ENCODE measurements around the gene PDLIM3.
A peak's percentile ranks its signal among the peaks of the same experiment; 100 is the strongest.
"Not testable (repeated sequence)": the region's sequence is repeated elsewhere in the genome, so short reads cannot be mapped to it uniquely, and the experiment has no call there.

Gene PDLIM3

GRCh38 chr4:185534866-185535611 is at the start of gene PDLIM3:
Gene PDLIM3 (minus strand): TSS chr4:185535507. CDS start chr4:185535434, 73 bp downstream.
- DNase-seq (ENCODE audit: low read depth), result no peak

- no peak for DNase-seq (ENCODE audit: low read depth)
Measured at GRCh38 chr4:185583813-185584212, 48.5 kb upstream of the PDLIM3 start.

- no peak for DNase-seq (ENCODE audit: low read depth)
Measured at GRCh38 chr4:185582651-185583400, 47.5 kb upstream of the PDLIM3 start.

DNA sequence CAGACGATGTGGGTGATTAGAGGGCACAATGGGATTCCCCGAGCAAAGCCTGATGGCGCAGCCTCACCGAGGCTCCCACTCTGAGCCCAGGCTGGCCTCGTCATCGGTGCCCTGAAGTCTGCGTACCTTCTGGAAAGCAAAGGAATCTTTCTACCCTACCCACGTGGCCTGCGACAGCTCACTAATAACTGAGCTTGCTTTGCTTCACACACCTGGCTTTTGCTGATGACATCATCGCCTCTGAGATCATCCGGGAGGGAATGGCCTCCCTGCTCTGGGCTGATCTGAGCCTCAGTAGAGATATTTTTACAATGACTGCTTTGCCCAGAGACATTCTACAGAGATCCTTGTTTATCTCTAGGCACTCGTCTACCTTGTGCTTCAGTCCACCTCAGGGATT is 45.4 kb upstream of the PDLIM3 start:
- DNase-seq (ENCODE audit: low read depth), result no peak

DNA sequence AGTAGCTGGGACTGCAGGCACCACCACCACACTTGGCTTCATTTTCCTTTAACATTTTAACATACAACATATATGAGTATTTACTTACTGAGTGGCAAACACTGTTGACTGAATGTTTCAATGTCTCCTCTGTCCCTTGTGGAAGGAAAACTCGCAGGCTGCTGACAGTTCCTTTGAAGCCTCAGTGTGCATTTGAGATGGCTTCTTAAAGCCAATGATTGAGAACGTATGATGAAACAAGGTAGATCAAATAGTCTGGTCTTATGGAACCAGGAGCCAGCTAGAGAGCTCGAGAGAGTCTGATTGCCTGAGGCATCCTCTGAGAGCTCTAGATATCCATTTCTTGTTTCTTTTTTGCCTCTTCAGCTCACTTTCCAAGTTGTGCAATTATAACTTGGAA is 43.0 kb upstream of the PDLIM3 start:
- no peak for DNase-seq (ENCODE audit: low read depth)

GRCh38 chr4:185576962-185577950 is 41.9 kb upstream of the PDLIM3 start:
- no peak for DNase-seq (ENCODE audit: low read depth)

GRCh38 chr4:185576314-185576961 is 41.1 kb upstream of the PDLIM3 start:
- DNase-seq (ENCODE audit: low read depth), result no peak

- peak; percentile 45 for DNase-seq (ENCODE audit: low read depth)
Measured at GRCh38 chr4:185573651-185574199, 38.4 kb upstream of the PDLIM3 start.

- DNase-seq (ENCODE audit: low read depth), result no peak
Measured at GRCh38 chr4:185570727-185571126, 35.4 kb upstream of the PDLIM3 start.

DNA sequence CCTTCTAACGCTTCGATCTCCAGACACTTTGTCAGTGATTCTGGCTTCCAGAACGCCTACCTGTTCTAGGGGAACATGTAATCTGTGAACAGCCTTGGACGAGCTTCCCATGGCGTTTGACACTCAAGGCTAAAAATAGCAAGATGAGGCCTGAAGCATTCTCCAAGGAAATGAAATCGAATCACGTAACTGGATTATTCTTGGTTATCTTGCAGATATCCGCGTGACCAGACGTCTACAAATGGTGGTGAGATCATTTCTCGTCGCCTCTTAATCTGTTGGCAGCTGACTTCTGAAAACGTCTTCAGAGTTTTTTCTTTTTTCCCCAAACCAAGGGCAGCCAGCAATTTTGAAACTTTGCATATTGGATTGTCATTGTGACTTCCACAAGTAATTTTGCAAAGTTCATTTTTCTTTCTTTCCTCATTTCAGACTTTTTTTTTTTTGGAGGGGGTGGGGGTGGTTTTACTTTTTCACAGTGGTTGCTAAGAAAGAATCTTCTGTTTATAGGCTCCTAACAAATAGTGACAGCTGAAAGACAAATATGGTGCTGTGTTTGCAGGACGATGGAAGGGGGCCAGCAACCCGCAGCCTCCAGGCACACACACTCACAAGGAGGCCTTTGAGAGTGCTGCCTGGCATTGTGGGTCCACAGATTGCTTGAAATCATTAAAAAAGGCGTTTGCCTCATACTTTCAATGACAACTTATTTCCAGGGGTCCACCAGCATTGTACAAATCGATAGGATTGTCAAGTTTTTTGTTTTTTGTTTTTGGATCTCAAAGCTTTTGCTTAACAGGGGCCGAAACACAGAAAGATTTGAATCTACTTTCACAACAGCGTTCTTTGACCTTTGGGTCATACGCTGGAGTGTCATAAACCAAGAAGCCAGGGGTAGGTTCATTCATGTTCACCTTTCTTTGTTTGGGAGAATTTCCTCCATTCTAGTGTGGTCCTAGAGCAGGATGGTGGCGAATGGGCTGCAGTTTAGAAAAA is 32.4 kb upstream of the PDLIM3 start:
- no peak for DNase-seq (ENCODE audit: low read depth)

- DNase-seq (ENCODE audit: low read depth), result no peak
Measured at GRCh38 chr4:185566972-185567371, 31.7 kb upstream of the PDLIM3 start.

- no peak for DNase-seq (ENCODE audit: low read depth)
Measured at GRCh38 chr4:185566425-185566824, 31.1 kb upstream of the PDLIM3 start.

DNA sequence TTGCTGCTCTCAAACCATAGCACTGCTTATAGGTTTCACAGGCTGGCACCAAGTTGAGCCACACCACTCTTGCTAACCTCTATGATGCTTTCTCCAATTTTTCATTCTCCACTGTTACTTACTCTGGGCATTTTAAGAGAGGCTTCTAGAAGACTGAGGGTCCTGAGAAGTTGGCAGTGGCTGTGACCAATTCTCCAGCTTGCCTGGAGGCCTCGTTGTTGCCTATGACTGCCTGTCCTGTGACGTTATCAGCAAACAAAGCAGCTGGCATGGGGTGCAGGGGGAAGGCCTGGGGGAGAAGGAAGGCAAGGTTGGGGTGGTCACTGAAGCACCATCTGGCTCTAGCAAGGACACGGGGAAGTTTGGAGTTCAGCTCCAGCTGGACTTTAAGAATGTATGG is 30.4 kb upstream of the PDLIM3 start:
- DNase-seq (ENCODE audit: low read depth), result no peak

- DNase-seq (ENCODE audit: low read depth), result no peak
Measured at GRCh38 chr4:185564349-185564748, 29.0 kb upstream of the PDLIM3 start.

DNA sequence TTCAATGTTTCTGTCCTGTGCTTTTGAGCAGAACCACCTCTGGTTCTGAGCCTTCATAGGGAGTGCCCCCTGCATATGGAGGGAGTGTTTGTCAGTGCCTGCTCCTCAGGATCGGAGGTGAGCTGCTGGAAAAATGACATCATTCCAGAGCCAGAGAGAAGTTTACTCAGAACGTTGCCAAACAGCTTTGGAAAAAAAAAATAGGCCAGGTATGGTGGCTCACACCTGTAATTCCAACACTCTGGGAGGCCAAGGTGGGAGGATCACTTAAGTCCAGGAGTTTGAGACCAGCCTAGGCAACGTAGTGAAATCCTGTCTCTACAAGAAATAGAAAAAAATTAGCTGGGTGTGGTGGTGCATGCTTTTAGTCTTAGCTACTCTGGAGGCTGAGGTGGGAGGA is 27.2 kb upstream of the PDLIM3 start:
- no peak for DNase-seq (ENCODE audit: low read depth)

- no peak for DNase-seq (ENCODE audit: low read depth)
Measured at GRCh38 chr4:185560316-185560715, 25.0 kb upstream of the PDLIM3 start.

DNA sequence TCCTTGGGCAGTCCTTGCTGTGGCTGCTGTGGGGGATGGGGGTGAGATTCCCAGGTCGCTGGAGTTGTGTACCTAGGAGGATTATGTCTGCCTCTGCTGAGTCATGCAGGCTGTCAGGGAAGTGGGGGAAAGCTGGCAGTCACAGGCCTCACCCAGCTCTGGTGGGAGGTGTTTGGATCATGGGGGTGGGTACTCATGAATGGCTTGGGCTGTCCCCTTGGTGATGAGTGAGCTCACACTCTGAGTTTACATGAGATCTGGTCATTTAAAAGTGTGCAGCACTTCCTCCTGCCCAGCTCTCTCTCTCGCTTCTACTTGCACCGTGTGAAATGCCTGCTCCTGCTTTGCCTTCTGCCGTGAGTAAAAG is 24.6 kb upstream of the PDLIM3 start:
- no peak for DNase-seq (ENCODE audit: low read depth)

DNA sequence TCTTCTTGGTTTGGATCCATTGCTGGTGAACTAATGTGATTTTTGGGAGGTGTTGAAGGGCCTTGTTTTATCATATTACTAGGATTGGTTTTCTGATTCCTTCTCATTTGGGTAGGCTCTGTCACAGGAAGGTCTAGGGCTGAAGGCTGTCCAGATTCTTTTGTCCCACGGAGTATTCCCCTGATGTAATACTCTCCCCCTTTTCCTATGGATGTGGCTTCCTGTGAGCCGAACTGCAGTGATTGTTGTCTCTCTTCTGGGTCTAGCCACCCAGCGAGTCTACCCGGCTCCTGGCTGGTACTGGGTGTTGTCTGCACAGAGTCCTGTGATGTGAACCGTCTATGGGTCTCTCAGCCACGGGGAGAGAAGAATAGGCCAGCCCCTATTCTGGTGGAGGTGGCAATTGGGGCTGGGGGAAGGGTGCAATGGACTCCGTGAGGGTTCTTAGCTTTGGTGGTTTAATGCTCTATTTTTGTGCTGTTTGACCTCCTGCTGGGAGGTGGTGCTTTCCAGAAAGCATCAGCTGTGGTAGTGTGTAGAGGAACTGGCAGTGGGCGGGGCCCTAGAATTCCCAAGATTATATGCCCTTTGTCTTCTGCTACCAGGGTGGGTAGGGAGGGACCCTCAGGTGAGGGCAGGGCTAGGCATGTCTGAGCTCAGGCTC is 24.1 kb upstream of the PDLIM3 start:
- not testable (repeated sequence) for DNase-seq (ENCODE audit: low read depth)

GRCh38 chr4:185554365-185555126 is 19.2 kb upstream of the PDLIM3 start:
- no peak for DNase-seq (ENCODE audit: low read depth)
